GM13977 (cell line): Measurements from ENCODE around the gene SNAP91.

Experiments used
- DNase-seq: peaks from one replicate; pipeline ENCODE4 v3.0.0; 2012; ENCODE audit warnings: low spot score
- in situ Hi-C: fragments of 300-500 bp; cut with MboI; formaldehyde crosslinking; loops from one replicate; pipeline ENCODE4 v1.12.0; 2022; ENCODE audit warnings: low sequenced_read_pairs, low pct_unique_long_range_greater_than_20kb, mixed read lengths, inconsistent platforms; ENCODE audit not compliant: unreplicated experiment
- TF ChIP-seq, protein P1 (sequence below): IDR thresholded peaks from 2 replicates; pipeline ENCODE4 v1.5.1; 2012; ENCODE audit warnings: mild to moderate bottlenecking, control low read depth; ENCODE audit not compliant: insufficient read depth; ENCODE audit errors: extremely low read depth, missing control alignments

Gene SNAP91

GRCh38 chr6:83735461-83735860, 26.6 kb upstream of the SNAP91 start:
- in situ Hi-C loops = no loop called here
- TF ChIP-seq, protein P1, sequence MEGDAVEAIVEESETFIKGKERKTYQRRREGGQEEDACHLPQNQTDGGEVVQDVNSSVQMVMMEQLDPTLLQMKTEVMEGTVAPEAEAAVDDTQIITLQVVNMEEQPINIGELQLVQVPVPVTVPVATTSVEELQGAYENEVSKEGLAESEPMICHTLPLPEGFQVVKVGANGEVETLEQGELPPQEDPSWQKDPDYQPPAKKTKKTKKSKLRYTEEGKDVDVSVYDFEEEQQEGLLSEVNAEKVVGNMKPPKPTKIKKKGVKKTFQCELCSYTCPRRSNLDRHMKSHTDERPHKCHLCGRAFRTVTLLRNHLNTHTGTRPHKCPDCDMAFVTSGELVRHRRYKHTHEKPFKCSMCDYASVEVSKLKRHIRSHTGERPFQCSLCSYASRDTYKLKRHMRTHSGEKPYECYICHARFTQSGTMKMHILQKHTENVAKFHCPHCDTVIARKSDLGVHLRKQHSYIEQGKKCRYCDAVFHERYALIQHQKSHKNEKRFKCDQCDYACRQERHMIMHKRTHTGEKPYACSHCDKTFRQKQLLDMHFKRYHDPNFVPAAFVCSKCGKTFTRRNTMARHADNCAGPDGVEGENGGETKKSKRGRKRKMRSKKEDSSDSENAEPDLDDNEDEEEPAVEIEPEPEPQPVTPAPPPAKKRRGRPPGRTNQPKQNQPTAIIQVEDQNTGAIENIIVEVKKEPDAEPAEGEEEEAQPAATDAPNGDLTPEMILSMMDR = no peak
- no peak for DNase-seq

DNA sequence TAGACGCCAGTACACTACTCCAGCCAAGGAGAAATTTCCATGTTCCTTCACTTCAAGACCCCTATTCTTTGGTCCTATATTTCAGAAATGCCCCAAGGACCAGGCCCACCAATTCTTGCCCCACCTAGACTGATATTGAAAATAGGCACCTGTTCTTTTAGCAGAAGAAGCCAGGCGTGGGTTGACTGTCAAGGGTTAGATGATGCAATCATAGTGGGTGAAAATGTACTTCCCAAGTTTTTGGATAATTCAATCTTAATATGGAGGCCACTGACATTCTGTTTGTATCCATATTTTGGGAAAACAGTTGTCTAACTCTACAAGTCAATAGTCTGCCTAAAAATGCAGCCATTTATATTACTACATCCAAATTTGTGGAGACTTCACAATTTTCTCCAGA, 21.0 kb upstream of the SNAP91 start:
- in situ Hi-C loops = no loop called here
- TF ChIP-seq, protein P1 = no peak
- DNase-seq = no peak

DNA sequence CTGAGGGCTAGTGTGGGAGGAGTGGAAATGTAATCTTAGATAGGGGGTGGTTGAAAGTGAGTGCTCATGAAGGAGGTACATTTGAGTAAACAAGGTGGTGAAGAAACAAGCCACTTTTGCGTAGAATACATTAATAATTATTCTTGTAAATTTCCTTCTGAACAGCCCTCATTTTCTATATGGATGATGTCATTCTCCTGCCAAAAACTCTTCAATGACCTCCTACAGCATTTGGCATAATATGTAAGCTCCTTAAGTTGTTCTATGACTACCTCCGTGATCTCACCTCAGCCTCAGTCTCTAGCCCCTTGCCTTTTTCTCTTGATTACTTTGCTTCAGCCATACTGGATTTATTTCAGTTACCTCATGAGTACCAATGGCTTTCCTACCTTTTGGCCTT, 14.0 kb upstream of the SNAP91 start:
- no peak for DNase-seq
- TF ChIP-seq, protein P1 = no peak
- in situ Hi-C loops = no loop called here

- in situ Hi-C loops = no loop called here
- TF ChIP-seq, protein P1 = no peak
- DNase-seq = no peak
Measured at GRCh38 chr6:83717809-83718208, 8.9 kb upstream of the SNAP91 start.

- in situ Hi-C loops = no loop called here
- DNase-seq = no peak
- TF ChIP-seq, protein P1 = no peak
Measured at GRCh38 chr6:83711958-83712357, 3.1 kb upstream of the SNAP91 start.

- no peak for DNase-seq
- TF ChIP-seq, protein P1 = no peak
- in situ Hi-C loops = no loop called here
Measured at GRCh38 chr6:83709748-83710050, 798 bp upstream of the SNAP91 start.

GRCh38 chr6:83708546-83708969, 343 bp downstream of the SNAP91 start:
- TF ChIP-seq, protein P1 = no peak
- in situ Hi-C loops = no loop called here
- DNase-seq = peak; percentile 48
